Common myeloid progenitor, CD34-positive (primary cell): ENCODE data around the gene SACM1L.

Experiments used
- CTCF ChIA-PET: fragments of 350-600 bp; sonication (Branson Sonifier 250); formaldehyde crosslinking; loops from one replicate; lab custom pipeline; 2021; ENCODE audit warnings: antibody characterized with exemption; lab: Charles Lee
- POLR2A ChIA-PET: fragments of 350-600 bp; sonication (Branson Sonifier 250); formaldehyde crosslinking; loops from one replicate; lab custom pipeline; 2021; ENCODE audit warnings: antibody characterized with exemption; lab: Charles Lee
- DNase-seq, 3 donors: peaks; one replicate each; pipeline versions ENCODE4 v3.0.0 to v3.0.0-alpha.2; 2013
- H3K27ac ChIP-seq, 2 experiments: 1 replicate in 1 of 2; 2 replicates in 1 of 2; pipeline ENCODE4 v1.7.0; 2013; ENCODE audit warnings: inconsistent platforms in 2 of 2, low read length in 2 of 2, mild to moderate bottlenecking in 2 of 2, low read depth in 1 of 2, moderate library complexity in 1 of 2; ENCODE audit not compliant: severe bottlenecking in 2 of 2, insufficient read depth in 1 of 2, poor library complexity in 1 of 2
- H3K27me3 ChIP-seq, 5 experiments: replicated peaks in 2 of 5; 1 replicate in 3 of 5; 2 replicates in 2 of 5; pipeline versions ENCODE4 v1.6.1 to v1.7.0; 2013; ENCODE audit warnings: low read length in 4 of 5, mild to moderate bottlenecking in 2 of 5, moderate library complexity in 2 of 5, inconsistent platforms in 1 of 5; ENCODE audit not compliant: insufficient read depth in 5 of 5, control insufficient read depth in 4 of 5
- H3K36me3 ChIP-seq, 4 experiments: 1 replicate in 2 of 4; 2 replicates in 2 of 4; pipeline versions ENCODE4 v1.6.1 to v1.7.0; 2013; ENCODE audit warnings: low read length in 3 of 4, control low read depth in 1 of 4, mild to moderate bottlenecking in 1 of 4; ENCODE audit not compliant: control insufficient read depth in 4 of 4, insufficient read depth in 4 of 4
- H3K4me1 ChIP-seq, 4 experiments: 1 replicate in 3 of 4; 2 replicates in 1 of 4; pipeline versions ENCODE4 v1.6.1 to v1.7.1; 2013; ENCODE audit warnings: low read length in 3 of 4, mild to moderate bottlenecking in 3 of 4, control low read depth in 1 of 4, inconsistent platforms in 1 of 4, moderate library complexity in 1 of 4; ENCODE audit not compliant: control insufficient read depth in 4 of 4, insufficient read depth in 4 of 4; ENCODE audit errors: control extremely low read depth in 1 of 4
- H3K4me3 ChIP-seq, 7 experiments: 1 replicate in 4 of 7; 2 replicates in 3 of 7; pipeline versions ENCODE4 v1.5.1 to v1.7.0; 2013; ENCODE audit warnings: mild to moderate bottlenecking in 7 of 7, low read length in 6 of 7, moderate library complexity in 6 of 7, inconsistent platforms in 2 of 7, low read depth in 2 of 7, control low read depth in 1 of 7; ENCODE audit not compliant: insufficient read depth in 4 of 7, control insufficient read depth in 1 of 7; ENCODE audit errors: extremely low read depth in 1 of 7
- H3K9me3 ChIP-seq, 5 experiments: 1 replicate in 4 of 5; 2 replicates in 1 of 5; pipeline versions ENCODE4 v1.6.1 to v1.7.1; 2013; ENCODE audit warnings: low read length in 4 of 5, mild to moderate bottlenecking in 2 of 5, inconsistent platforms in 1 of 5, low read depth in 1 of 5, moderate library complexity in 1 of 5; ENCODE audit not compliant: control insufficient read depth in 4 of 5, insufficient read depth in 2 of 5; ENCODE audit errors: control extremely low read depth in 1 of 5
- WGBS: methylation state at CpG from one replicate; pipeline ENCODE4 v1.1.5; 2013; ENCODE audit not compliant: insufficient coverage; 5-methylcytosine and 5-hydroxymethylcytosine counted together

SACM1L gene

GRCh38 chr3:45760878-45761711 lies 71.9 kb downstream of the SACM1L start:
- ChIA-PET CTCF (interaction anchor here (1.0 to 5.7 kb wide), 10 partner anchors 11 to 317 kb away, joined by 3 to 61 read pairs (median 4); no protein-coding TSS in a partner anchor), POLR2A (interaction anchor here (0.6 kb wide), 2 partner anchors 165 to 726 kb away, joined by 3 read pairs; no protein-coding TSS in a partner anchor)
- Histone ChIP-seq H3K4me3 (no peak overlapping the region), H3K27ac (no peak overlapping the region), H3K9me3 (no peaks in the 10 kb centered on the region), H3K4me1 (no peaks in the 10 kb centered on the region), H3K27me3 (peaks cover 0 to 3% (median 0%) of the 10 kb centered on the region in 5 experiments), H3K36me3 (no peaks in the 10 kb centered on the region)
- 51% methylated on average over 10 of the region's 14 CpGs for WGBS
- peak; percentile 47 to 69 (median 65) for DNase-seq

- Histone ChIP-seq H3K27ac (no peak overlapping the region), H3K4me1 (no peaks in the 10 kb centered on the region), H3K27me3 (peaks cover 0 to 3% (median 0%) of the 10 kb centered on the region in 5 experiments), H3K36me3 (no peaks in the 10 kb centered on the region), H3K9me3 (peaks cover 0 to 5% (median 0%) of the 10 kb centered on the region in 5 experiments), H3K4me3 (no peak overlapping the region)
- no peak for DNase-seq
- 94% methylated on average over 8 of the region's 10 CpGs for WGBS
- ChIA-PET CTCF (interaction anchor here (1.0 to 5.7 kb wide), 11 partner anchors 9 to 321 kb away, joined by 3 to 61 read pairs (median 3); no protein-coding TSS in a partner anchor), POLR2A (no interaction called here)
These were observed 72.6 kb downstream of the SACM1L start for GRCh38 chr3:45761831-45762230.

GRCh38 chr3:45762647-45763302 lies 73.6 kb downstream of the SACM1L start:
- 96% methylated on average over 17 of the region's 19 CpGs for WGBS
- CTCF ChIA-PET, result interaction anchor here (1.0 to 5.7 kb wide), 15 partner anchors 9 to 320 kb away, joined by 3 to 61 read pairs (median 3); no protein-coding TSS in a partner anchor
- Histone ChIP-seq H3K27ac (no peak overlapping the region), H3K4me3 (no peak overlapping the region), H3K36me3 (no peaks in the 10 kb centered on the region), H3K4me1 (no peaks in the 10 kb centered on the region), H3K9me3 (peaks cover 0 to 9% (median 5%) of the 10 kb centered on the region in 5 experiments), H3K27me3 (peaks cover 0 to 3% (median 0%) of the 10 kb centered on the region in 5 experiments)
- DNase-seq, result no peak
- POLR2A ChIA-PET, result no interaction called here

GRCh38 chr3:45763303-45763675 lies 74.1 kb downstream of the SACM1L start:
- Histone ChIP-seq H3K27me3 (peaks cover 0 to 3% (median 0%) of the 10 kb centered on the region in 5 experiments), H3K36me3 (no peaks in the 10 kb centered on the region), H3K4me3 (no peak overlapping the region), H3K27ac (no peak overlapping the region), H3K4me1 (no peaks in the 10 kb centered on the region), H3K9me3 (peaks cover 0 to 9% (median 5%) of the 10 kb centered on the region in 5 experiments)
- no peak for DNase-seq
- WGBS, result 98% methylated on average over 3 of the region's 5 CpGs
- POLR2A ChIA-PET, result no interaction called here
- CTCF ChIA-PET, result interaction anchor here (1.0 to 5.7 kb wide), 12 partner anchors 8 to 318 kb away, joined by 3 to 61 read pairs (median 4); no protein-coding TSS in a partner anchor

GRCh38 chr3:45765266-45765851 lies 76.2 kb downstream of the SACM1L start:
- peaks cover 0 to 6% (median 0%) of the 10 kb centered on the region in 5 experiments for H3K27me3 ChIP-seq
- no peak for DNase-seq
- ChIA-PET POLR2A (no interaction called here), CTCF (no interaction called here)
- 98% methylated on average over 8 of the region's 9 CpGs for WGBS
- H3K36me3 ChIP-seq, result no peaks in the 10 kb centered on the region
- H3K27ac ChIP-seq, result no peak overlapping the region
- H3K4me1 ChIP-seq, result no peaks in the 10 kb centered on the region
- peaks cover 0 to 9% (median 5%) of the 10 kb centered on the region in 5 experiments for H3K9me3 ChIP-seq
- H3K4me3 ChIP-seq, result no peak overlapping the region

GRCh38 chr3:45765958-45766357 lies 76.8 kb downstream of the SACM1L start:
- H3K4me1 ChIP-seq, result no peaks in the 10 kb centered on the region
- H3K4me3 ChIP-seq, result no peak overlapping the region
- H3K36me3 ChIP-seq, result no peaks in the 10 kb centered on the region
- CTCF ChIA-PET, result no interaction called here
- POLR2A ChIA-PET, result no interaction called here
- DNase-seq, result no peak
- H3K27me3 ChIP-seq, result peaks cover 0 to 7% (median 0%) of the 10 kb centered on the region in 5 experiments
- peaks cover 0 to 9% (median 5%) of the 10 kb centered on the region in 5 experiments for H3K9me3 ChIP-seq
- no peak overlapping the region for H3K27ac ChIP-seq
- 96% methylated on average over 6 of the region's 8 CpGs for WGBS
